HG02840 (cell line): ENCODE measurements around the gene AATK.
"Not testable (repeated sequence)": the region's sequence is repeated elsewhere in the genome, so short reads cannot be mapped to it uniquely, and the experiment has no call there.

Experiments used
- ATAC-seq: cut with Tn5 transposase; IDR thresholded peaks from one replicate; pipeline ENCODE4 v1.9.1; 2021; ENCODE audit warnings: mild to moderate bottlenecking, moderate library complexity, moderate number of reproducible peaks; ENCODE audit not compliant: unreplicated experiment, low FRiP score

The AATK gene

GRCh38 chr17:81163703-81164370 lies 2.2 kb downstream of the AATK start:
- ATAC-seq = no peak

DNA sequence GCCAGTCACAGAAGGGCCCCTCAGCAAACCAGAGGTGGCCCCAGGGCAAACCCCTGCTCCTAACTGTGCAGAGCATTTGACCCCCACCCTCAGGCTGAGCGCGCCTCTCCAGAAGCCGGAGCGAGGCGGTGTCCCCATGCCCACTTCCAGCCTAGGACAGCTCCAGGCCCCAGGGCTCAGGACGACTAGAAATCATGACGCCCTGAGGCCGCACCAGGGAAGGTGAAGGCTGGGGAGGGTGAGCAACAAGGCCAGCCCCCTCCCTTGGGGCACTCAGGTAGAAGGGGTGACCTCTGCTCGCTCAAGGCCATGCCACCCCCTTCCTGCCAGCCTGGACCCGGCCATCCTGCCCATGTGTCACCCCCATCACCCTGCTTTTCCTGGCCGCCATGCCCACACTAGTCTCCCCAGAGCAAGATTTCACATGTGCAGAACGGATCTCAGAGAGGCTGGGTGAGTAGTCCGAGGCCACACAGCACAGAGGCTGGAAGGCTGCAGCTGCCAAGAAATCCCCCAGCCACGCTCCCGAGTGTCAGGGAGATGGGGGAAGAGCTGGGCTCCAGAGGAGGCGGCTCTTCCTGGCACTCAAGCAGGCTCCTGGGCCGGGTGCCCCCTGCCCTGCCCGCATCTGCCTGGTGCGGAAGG lies 2.8 kb downstream of the AATK start:
- no peak for ATAC-seq

DNA sequence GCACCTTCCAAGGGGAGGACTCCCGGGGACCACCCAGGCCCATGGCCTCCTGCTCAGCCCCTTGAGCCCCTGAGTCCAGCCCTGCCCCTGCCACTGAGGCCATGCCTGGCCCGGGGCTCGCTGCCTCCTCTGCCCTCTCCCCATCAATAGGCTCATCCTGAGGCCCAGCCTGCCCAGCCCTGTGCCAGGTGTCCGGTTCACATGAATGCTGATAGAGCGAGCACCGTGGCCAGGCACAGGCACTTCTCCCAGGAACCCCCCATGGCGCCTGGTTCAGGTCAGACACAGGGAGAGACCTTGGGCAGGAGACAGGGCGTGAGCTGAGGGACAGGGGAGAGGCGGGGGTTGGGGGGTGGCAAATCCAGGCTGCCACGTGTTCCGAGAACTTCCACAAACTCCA lies 3.5 kb downstream of the AATK start:
- no peak for ATAC-seq

- ATAC-seq = no peak
Measured at GRCh38 chr17:81161972-81162371, 4.0 kb downstream of the AATK start.

DNA sequence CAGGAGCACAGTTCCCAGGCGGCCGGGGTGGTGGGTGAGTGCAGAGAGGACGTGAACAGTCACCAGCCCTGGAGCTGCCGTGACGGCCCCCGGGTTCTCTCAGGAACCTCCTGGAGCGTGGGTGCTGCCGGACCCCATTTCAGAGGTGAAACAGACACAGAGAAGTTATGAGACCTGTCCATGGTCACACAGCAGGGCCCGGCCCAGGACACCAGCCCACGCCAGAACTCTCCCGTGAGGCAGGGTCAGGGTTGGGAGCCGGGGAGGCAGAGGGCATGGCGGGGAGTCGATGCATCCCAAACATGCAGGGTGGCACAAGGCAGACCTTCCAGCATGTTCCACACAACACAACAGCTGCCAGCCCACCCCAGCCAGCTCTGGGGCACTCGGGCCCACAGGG lies 4.5 kb downstream of the AATK start:
- no peak for ATAC-seq

GRCh38 chr17:81160747-81161453 lies 5.1 kb downstream of the AATK start:
- no peak for ATAC-seq

GRCh38 chr17:81160306-81160705 lies 5.7 kb downstream of the AATK start:
- no peak for ATAC-seq

- no peak for ATAC-seq
Measured at GRCh38 chr17:81159611-81160265, 6.3 kb downstream of the AATK start.

DNA sequence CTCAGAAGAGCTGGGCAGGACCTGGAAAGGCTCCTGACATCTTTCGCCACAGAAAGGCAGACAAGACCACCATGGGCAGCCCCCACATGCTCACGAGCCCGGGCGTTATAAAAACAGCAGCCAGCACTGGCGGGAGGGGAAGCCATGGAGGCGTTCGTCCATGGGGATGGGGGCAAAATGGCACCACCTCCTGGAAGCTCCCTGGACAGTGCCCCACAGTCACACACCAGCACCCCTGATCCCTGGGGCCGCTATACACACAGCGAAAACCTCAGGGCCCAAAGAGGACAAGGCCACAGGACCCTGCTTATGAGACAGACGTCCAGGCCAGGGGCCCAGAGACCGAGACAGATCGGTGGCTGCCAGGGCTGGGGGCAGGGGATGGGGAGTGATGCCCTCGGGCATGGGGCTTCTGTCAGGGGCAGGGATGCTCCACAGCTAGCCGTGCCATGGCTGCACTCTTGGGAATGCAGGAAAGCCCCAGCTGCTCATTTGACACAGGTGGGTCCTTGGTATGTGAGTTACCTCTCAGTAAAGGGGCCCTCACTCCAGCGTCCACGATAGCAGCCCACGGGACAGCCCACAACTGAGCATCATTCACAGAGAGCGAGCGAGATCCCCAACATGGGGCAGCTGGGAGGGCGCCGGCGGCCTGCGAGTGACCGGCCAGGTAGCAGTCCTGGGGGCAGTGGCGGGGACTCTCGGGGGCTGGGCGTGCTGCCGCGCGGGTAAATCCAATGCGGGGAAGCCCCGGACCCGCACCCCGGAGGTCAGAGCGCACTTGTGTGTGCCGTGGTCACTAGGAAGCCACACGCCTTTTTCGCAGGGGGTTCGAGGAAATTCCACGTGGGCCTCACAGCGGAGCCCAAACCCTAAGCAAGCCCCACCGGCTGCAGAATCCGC lies 7.1 kb downstream of the AATK start:
- no peak for ATAC-seq

- no peak for ATAC-seq
Measured at GRCh38 chr17:81157848-81158687, 8.0 kb downstream of the AATK start.

DNA sequence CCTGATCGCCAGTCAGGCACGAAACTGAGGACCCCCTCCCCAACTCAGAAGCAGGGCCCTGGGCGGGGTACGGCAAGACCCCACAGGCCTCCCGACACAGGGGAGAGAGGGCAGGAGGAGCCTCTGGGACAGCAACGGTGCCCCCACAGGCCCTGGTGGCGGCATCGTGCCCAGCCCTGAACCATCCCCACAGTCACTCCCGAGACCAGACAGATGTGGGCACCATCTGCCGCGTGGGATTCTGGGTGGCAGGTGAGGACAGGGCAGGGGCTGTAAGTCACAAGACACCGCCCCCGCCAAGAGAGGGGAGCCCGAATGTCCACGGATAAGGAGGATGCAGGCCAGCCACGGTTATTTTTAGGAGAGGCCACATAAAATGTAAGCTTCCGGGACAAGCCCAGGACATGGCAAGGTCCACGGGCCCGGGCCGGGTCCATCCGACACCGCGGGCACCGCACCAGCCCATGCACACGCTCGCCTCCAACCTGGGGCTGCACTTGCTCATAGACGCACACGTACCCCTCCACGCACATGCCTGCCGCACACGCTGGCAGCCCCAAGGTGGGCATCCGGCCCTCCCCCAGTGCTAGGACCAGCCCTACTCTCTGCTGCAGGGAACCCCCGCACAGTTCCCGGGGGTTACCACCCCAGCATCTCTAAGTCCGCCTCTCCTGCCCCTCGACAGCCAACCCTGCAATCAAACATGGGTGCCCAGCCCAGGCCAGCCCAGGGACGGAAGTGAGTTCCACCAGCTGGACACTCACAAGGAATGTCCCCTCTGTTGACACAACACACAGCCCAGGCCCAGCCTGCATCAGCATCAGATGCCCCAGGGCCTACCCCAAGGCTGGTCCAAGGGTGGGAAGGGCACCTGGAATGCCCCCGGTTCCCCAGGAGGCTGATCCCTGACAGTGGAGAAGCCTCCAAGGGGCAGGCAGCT lies 8.9 kb downstream of the AATK start:
- no peak for ATAC-seq

DNA sequence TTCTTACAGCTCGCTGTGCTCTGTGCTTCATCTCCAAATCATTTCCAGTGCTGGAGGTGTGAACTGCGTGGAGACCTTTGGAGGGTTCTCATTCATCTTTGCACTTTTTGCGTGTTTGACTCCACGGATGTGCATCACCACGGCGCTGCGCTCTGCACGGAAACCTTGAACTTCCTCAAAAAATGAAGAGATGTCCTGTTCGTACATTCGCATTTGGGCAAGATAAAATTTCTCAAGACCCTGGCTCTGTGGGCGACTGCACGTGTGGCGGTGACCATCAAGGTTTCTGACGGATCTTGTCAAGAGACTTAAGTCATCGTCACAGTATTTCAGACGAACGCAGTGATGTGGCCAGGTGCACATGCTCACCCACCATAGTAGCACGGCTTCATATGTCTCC lies 11.1 kb downstream of the AATK start:
- ATAC-seq = no peak

GRCh38 chr17:81154016-81154415 lies 12.0 kb downstream of the AATK start:
- ATAC-seq = not testable (repeated sequence)

DNA sequence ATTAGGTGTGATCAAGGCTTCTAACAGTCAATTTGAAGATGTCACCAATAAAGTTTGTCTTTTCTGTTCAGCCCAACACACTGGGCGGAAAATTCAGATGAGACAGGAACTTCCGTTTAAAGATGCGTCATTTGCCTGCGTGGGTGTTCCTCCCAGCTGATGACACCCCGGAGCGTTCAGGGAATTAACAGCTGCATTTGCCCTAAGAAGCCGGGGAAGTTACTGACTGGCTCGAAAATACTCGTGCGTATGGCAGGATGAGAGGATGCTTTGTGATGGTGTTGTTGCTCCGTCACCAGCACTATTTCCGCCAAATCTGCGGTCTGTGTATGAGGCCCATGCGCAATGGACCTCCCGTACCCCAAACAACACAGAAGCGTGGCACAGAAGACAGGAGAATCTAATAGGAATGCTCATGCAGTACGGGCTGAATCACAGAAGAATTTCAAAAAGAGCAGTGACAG lies 12.6 kb downstream of the AATK start:
- ATAC-seq = no peak

DNA sequence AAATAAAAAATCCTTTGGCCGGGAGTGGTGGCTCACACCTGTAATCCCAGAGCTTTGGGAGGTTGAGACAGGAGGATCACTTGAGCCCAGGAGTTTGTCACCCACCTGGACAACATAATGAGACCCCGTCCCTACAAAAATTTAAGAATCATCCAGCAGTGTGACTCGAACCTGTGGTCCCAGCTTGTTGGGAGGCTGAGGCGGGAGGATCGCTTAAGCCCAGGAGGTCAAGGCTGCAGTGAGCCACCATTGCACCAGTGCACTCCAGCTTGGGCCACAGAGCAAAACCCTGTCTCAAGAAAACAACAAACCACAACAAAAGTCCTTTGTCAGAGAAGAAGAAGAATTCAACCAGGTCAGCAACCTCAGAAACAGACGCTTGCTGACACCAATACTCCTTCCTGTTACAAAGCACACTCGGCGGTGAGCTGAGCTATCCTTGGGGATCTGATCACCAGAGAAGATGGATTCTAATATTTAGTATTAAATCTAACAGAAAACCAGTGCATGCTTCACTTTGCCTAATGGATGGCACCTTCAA lies 13.7 kb downstream of the AATK start:
- no peak for ATAC-seq

GRCh38 chr17:81151278-81151677 lies 14.7 kb downstream of the AATK start:
- ATAC-seq = no peak

DNA sequence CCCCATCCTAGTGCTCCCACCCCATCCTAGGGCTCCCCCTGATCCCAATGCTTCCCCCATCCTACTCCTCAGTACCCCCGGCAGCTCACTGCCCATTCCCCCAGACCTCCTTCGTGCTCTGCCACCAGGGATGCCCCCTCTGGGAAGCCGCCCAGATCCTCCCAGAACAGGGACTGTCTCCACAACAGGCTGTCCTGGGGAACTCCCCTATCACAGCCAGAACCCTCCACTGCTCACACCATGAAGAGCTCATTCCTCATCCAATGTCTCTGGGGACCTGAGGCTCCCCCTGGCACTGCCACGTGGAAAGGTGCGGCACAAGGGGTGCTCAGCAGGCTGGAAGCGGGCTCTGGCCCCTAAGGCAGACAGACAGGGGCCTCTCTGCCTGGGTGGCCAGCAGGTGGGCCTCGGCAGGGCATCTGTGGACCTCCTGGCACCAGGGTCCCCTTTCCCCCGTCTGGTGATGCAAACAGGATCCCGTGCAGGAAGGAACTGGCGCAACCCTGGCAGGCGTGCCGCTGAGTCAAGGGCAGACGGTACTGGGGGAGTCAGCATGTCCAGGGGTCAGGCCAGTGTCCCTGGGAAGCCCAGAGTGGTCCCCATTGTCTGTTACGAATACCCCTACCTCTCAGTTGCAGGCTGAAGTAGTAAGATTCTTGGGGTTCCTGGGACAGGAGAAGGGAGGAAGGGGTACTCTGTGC lies 15.5 kb downstream of the AATK start:
- no peak for ATAC-seq
